ENCODE measurements around the gene TMEM134. TPM values are rescaled to one million over a fixed set of nuclear protein-coding genes. Genes with fewer than 3 reads are reported as not detected.
A peak's percentile ranks its signal among the peaks of the same experiment; 100 is the strongest.

Gene TMEM134
- total RNA-seq, 5 donors from 2014 or later (not counting 1 experiment from before 2014, with no cell fraction given): 59.9 to 113 (median 106) TPM

- H3K27ac Mint-ChIP-seq: peak overlapping the region; percentile 57 to 80
- POLR2A ChIA-PET: no interaction called here
- H3K4me1 Mint-ChIP-seq: peaks cover 27 to 31% (median 29%) of the 10 kb centered on the region in 3 donors
- H3K4me3 Mint-ChIP-seq: peak overlapping the region in 1 of 3 donors; percentile 39
- H3K27me3 Mint-ChIP-seq: no peaks in the 10 kb centered on the region
- H3K36me3 Mint-ChIP-seq: peaks cover 19% of the 10 kb centered on the region
- Histone ChIP-seq H3K4me3 (ENCODE audit: control insufficient read depth in 1 of 2, extremely low read depth in 1 of 2, low read length in 1 of 2) (no peak overlapping the region), H3K36me3 (ENCODE audit: control insufficient read depth in 2 of 2, extremely low read depth in 1 of 2, insufficient read depth in 1 of 2, low read length in 1 of 2) (peaks cover 23 to 66% of the 10 kb centered on the region in 2 donors), H3K4me1 (ENCODE audit: control insufficient read depth in 1 of 2, extremely low read depth in 1 of 2, insufficient read depth in 2 of 2, low read length in 2 of 2) (peaks cover 6 to 40% of the 10 kb centered on the region in 2 experiments), H3K9me3 (no peaks in the 10 kb centered on the region), H3K27ac (ENCODE audit: low read length) (no peak overlapping the region), H3K27me3 (replicated peaks in 1 of 2; ENCODE audit: control insufficient read depth in 2 of 2, extremely low read depth in 1 of 2, insufficient read depth in 2 of 2, low read length in 1 of 2) (no peaks in the 10 kb centered on the region)
- ATAC-seq (replicated peaks in 1 of 4): no peak
- no peaks in the 10 kb centered on the region for H3K9me3 Mint-ChIP-seq
- CTCF ChIA-PET: no interaction called here
- DNase-seq: no peak
- 100% methylated on average over 4 of the region's 9 CpGs for WGBS (ENCODE audit: insufficient coverage)
These were observed 32.0 kb upstream of the TMEM134 start for GRCh38 chr11:67500831-67501715.

DNA sequence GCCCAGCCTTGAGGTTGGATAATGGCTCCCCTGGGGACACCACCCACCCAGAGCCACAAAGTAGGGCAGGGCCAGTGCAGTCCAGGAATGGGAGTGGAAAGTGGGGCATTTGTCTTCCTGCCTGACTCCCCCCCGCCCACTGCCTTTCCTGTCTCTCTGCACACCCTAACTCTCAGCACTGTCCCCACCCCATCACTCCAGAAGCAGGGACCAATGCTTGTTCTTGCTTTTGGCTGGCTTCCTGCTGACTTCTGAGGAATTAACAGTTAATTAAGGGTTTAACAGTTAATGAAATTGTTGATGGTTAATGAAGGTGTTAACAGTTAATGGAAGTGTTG is 31.4 kb upstream of the TMEM134 start:
- peak overlapping the region; percentile 57 to 80 for H3K27ac Mint-ChIP-seq
- peaks cover 4 to 33% of the 10 kb centered on the region in 2 experiments for H3K4me1 ChIP-seq (ENCODE audit: control insufficient read depth in 1 of 2, extremely low read depth in 1 of 2, insufficient read depth in 2 of 2, low read length in 2 of 2)
- no peak overlapping the region for H3K27ac ChIP-seq (ENCODE audit: low read length)
- DNase-seq (no peak), ATAC-seq (replicated peaks in 1 of 4) (no peak)
- H3K27me3 Mint-ChIP-seq: no peaks in the 10 kb centered on the region
- no peak overlapping the region for H3K4me3 ChIP-seq (ENCODE audit: control insufficient read depth in 1 of 2, extremely low read depth in 1 of 2, low read length in 1 of 2)
- peaks cover 29 to 72% of the 10 kb centered on the region in 2 donors for H3K36me3 ChIP-seq (ENCODE audit: control insufficient read depth in 2 of 2, extremely low read depth in 1 of 2, insufficient read depth in 1 of 2, low read length in 1 of 2)
- ChIA-PET POLR2A (no interaction called here), CTCF (no interaction called here)
- H3K4me1 Mint-ChIP-seq: peaks cover 20 to 25% (median 23%) of the 10 kb centered on the region in 3 donors
- H3K4me3 Mint-ChIP-seq: no peak overlapping the region
- H3K9me3 Mint-ChIP-seq: no peaks in the 10 kb centered on the region
- no peaks in the 10 kb centered on the region for H3K9me3 ChIP-seq
- H3K27me3 ChIP-seq (replicated peaks in 1 of 2; ENCODE audit: control insufficient read depth in 2 of 2, extremely low read depth in 1 of 2, insufficient read depth in 2 of 2, low read length in 1 of 2): no peaks in the 10 kb centered on the region
- WGBS (ENCODE audit: insufficient coverage): no CpG with 5 or more reads among the region's 1 CpG
- peaks cover 21% of the 10 kb centered on the region for H3K36me3 Mint-ChIP-seq

DNA sequence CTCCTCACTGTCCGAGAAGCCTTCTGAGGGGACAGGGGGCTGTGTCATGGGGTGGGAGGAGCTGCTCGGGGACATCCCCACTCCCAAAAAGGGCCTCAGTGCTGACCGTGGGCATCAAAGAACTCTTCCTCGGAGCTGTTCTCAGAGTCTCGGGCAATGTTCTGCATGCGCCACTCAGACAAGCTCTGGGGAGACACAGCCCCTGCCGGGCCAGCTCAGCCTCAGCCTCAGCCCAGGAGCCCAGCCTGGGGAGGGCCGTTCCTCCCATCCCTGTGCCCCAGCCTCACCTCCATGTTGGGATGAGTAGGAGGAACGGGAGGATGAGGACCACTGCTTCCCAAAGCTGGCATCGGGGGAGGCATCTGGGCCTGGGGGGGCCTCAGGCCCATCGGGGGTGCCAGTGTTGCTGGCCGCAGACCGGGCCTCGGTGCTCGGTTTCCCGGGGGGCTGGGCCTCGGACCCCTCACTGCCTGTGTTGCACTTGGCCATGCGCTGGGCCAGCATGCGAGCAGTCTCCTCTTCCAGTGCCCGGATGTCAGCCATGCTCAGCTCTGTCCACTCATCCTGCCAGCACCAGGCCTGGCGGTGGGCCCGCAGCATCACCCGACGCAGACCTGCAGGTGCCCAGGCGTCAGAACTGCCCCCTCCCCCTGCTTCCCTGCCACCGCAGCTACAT is 30.9 kb upstream of the TMEM134 start:
- H3K27me3 ChIP-seq (replicated peaks in 1 of 2; ENCODE audit: control insufficient read depth in 2 of 2, extremely low read depth in 1 of 2, insufficient read depth in 2 of 2, low read length in 1 of 2): no peaks in the 10 kb centered on the region
- no peak overlapping the region for H3K4me3 ChIP-seq (ENCODE audit: control insufficient read depth in 1 of 2, extremely low read depth in 1 of 2, low read length in 1 of 2)
- H3K4me3 Mint-ChIP-seq: no peak overlapping the region
- ChIA-PET POLR2A (interaction anchor here in 1 of 2 donors (0.6 kb wide), 1 partner anchor 155 kb away, joined by 3 read pairs; no protein-coding TSS in a partner anchor), CTCF (no interaction called here)
- ATAC-seq (replicated peaks in 1 of 4) (no peak), DNase-seq (no peak)
- H3K27ac Mint-ChIP-seq: no peak overlapping the region
- H3K9me3 Mint-ChIP-seq: no peaks in the 10 kb centered on the region
- 92% methylated on average over 18 of the region's 26 CpGs for WGBS (ENCODE audit: insufficient coverage)
- H3K27ac ChIP-seq (ENCODE audit: low read length): no peak overlapping the region
- peaks cover 21% of the 10 kb centered on the region for H3K36me3 Mint-ChIP-seq
- no peaks in the 10 kb centered on the region for H3K27me3 Mint-ChIP-seq
- peaks cover 2 to 34% of the 10 kb centered on the region in 2 experiments for H3K4me1 ChIP-seq (ENCODE audit: control insufficient read depth in 1 of 2, extremely low read depth in 1 of 2, insufficient read depth in 2 of 2, low read length in 2 of 2)
- peaks cover 32 to 77% of the 10 kb centered on the region in 2 donors for H3K36me3 ChIP-seq (ENCODE audit: control insufficient read depth in 2 of 2, extremely low read depth in 1 of 2, insufficient read depth in 1 of 2, low read length in 1 of 2)
- H3K4me1 Mint-ChIP-seq: peaks cover 19 to 24% (median 21%) of the 10 kb centered on the region in 3 donors
- H3K9me3 ChIP-seq: no peaks in the 10 kb centered on the region

- no peak overlapping the region for H3K4me3 ChIP-seq (ENCODE audit: control insufficient read depth in 1 of 2, extremely low read depth in 1 of 2, low read length in 1 of 2)
- H3K27ac Mint-ChIP-seq: peak overlapping the region in 1 of 2 donors; percentile 39
- POLR2A ChIA-PET: no interaction called here
- 96% methylated on average over 18 of the region's 21 CpGs for WGBS (ENCODE audit: insufficient coverage)
- H3K4me3 Mint-ChIP-seq: no peak overlapping the region
- H3K36me3 Mint-ChIP-seq: peaks cover 21% of the 10 kb centered on the region
- H3K27ac ChIP-seq (ENCODE audit: low read length): no peak overlapping the region
- no peaks in the 10 kb centered on the region for H3K9me3 Mint-ChIP-seq
- CTCF ChIA-PET: no interaction called here
- peaks cover 19% of the 10 kb centered on the region in 3 donors for H3K4me1 Mint-ChIP-seq
- peaks cover 38 to 90% of the 10 kb centered on the region in 2 donors for H3K36me3 ChIP-seq (ENCODE audit: control insufficient read depth in 2 of 2, extremely low read depth in 1 of 2, insufficient read depth in 1 of 2, low read length in 1 of 2)
- H3K27me3 ChIP-seq (replicated peaks in 1 of 2; ENCODE audit: control insufficient read depth in 2 of 2, extremely low read depth in 1 of 2, insufficient read depth in 2 of 2, low read length in 1 of 2): no peaks in the 10 kb centered on the region
- no peak for ATAC-seq (replicated peaks in 1 of 4)
- DNase-seq: no peak
- H3K9me3 ChIP-seq: no peaks in the 10 kb centered on the region
- no peaks in the 10 kb centered on the region for H3K27me3 Mint-ChIP-seq
- peaks cover 2 to 25% of the 10 kb centered on the region in 2 experiments for H3K4me1 ChIP-seq (ENCODE audit: control insufficient read depth in 1 of 2, extremely low read depth in 1 of 2, insufficient read depth in 2 of 2, low read length in 2 of 2)
These were observed 29.5 kb upstream of the TMEM134 start for GRCh38 chr11:67498544-67498972.

DNA sequence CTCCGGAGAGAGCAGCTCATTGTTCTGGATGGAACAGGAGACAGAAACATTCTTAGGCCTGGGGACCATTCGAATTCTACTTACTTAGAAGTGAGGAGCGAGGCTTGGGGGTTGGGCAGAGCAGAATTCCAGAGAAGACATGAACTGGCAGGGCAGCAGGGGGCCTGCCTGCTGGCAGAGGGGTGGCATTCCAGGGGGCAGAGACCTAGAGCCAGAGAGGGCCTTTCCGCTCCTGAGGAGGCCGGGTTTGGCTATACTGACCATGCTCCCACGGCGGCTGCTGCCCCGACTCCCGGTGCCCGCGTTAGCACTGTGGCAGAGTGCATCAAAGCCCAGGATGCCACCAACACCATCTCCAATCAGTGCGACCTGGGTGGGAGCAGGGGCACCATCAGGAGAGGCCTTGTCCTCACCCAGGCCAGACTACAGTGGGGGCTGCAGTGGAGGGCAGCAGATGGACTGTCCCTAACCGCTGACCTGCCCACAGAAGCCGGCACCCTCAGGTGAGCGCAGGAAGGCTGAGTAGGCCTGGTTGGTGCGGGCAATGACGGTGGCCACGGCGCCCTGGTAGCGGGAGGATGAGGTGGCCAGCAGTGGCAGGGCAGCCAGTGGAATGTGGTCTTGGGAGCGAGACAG is 28.7 kb upstream of the TMEM134 start:
- H3K27ac Mint-ChIP-seq: peak overlapping the region in 1 of 2 donors; percentile 27
- no peak overlapping the region for H3K27ac ChIP-seq (ENCODE audit: low read length)
- H3K27me3 Mint-ChIP-seq: no peaks in the 10 kb centered on the region
- peaks cover 18% of the 10 kb centered on the region for H3K36me3 Mint-ChIP-seq
- H3K4me3 ChIP-seq (ENCODE audit: control insufficient read depth in 1 of 2, extremely low read depth in 1 of 2, low read length in 1 of 2): no peak overlapping the region
- H3K4me3 Mint-ChIP-seq: no peak overlapping the region
- DNase-seq (no peak), ATAC-seq (replicated peaks in 1 of 4) (no peak)
- WGBS (ENCODE audit: insufficient coverage): 95% methylated on average over 18 of the region's 21 CpGs
- H3K4me1 Mint-ChIP-seq: peaks cover 11 to 14% (median 13%) of the 10 kb centered on the region in 3 donors
- H3K36me3 ChIP-seq (ENCODE audit: control insufficient read depth in 2 of 2, extremely low read depth in 1 of 2, insufficient read depth in 1 of 2, low read length in 1 of 2): peaks cover 39 to 94% of the 10 kb centered on the region in 2 donors
- no peaks in the 10 kb centered on the region for H3K9me3 Mint-ChIP-seq
- no peaks in the 10 kb centered on the region for H3K27me3 ChIP-seq (replicated peaks in 1 of 2; ENCODE audit: control insufficient read depth in 2 of 2, extremely low read depth in 1 of 2, insufficient read depth in 2 of 2, low read length in 1 of 2)
- H3K9me3 ChIP-seq: no peaks in the 10 kb centered on the region
- ChIA-PET CTCF (no interaction called here), POLR2A (no interaction called here)
- H3K4me1 ChIP-seq (ENCODE audit: control insufficient read depth in 1 of 2, extremely low read depth in 1 of 2, insufficient read depth in 2 of 2, low read length in 2 of 2): peaks cover 2 to 18% of the 10 kb centered on the region in 2 experiments

DNA sequence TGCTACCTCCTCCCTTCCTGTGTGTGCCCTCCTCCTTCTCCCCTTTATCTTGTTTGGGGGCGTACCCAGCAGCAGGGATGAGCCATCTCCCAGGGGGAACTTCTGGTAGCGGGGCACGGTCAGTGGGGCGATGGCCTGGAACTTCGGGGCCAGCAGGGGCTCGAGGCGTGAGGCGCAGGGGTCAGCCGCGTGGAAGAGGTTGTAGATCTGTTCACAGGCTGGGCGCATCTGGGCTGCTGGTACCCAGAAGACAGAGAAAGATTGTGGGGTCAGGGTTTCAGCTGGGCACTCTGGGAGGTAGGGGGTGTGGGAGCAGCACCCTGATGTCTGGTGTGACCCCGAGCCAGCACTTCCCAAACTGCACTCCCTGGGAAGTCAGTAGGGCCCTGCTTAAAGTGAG is 27.1 kb upstream of the TMEM134 start:
- peaks cover 7% of the 10 kb centered on the region in 3 donors for H3K4me1 Mint-ChIP-seq
- 96% methylated on average over 11 of the region's 12 CpGs for WGBS (ENCODE audit: insufficient coverage)
- Histone ChIP-seq H3K9me3 (no peaks in the 10 kb centered on the region), H3K36me3 (ENCODE audit: control insufficient read depth in 2 of 2, extremely low read depth in 1 of 2, insufficient read depth in 1 of 2, low read length in 1 of 2) (peaks cover 38 to 94% of the 10 kb centered on the region in 2 donors), H3K4me1 (ENCODE audit: control insufficient read depth in 1 of 2, extremely low read depth in 1 of 2, insufficient read depth in 2 of 2, low read length in 2 of 2) (peaks cover 2 to 14% of the 10 kb centered on the region in 2 experiments), H3K27ac (ENCODE audit: low read length) (no peak overlapping the region), H3K27me3 (replicated peaks in 1 of 2; ENCODE audit: control insufficient read depth in 2 of 2, extremely low read depth in 1 of 2, insufficient read depth in 2 of 2, low read length in 1 of 2) (no peaks in the 10 kb centered on the region), H3K4me3 (ENCODE audit: control insufficient read depth in 1 of 2, extremely low read depth in 1 of 2, low read length in 1 of 2) (no peak overlapping the region)
- POLR2A ChIA-PET: no interaction called here
- no peak for DNase-seq
- no peak overlapping the region for H3K4me3 Mint-ChIP-seq
- H3K27me3 Mint-ChIP-seq: no peaks in the 10 kb centered on the region
- H3K9me3 Mint-ChIP-seq: no peaks in the 10 kb centered on the region
- H3K27ac Mint-ChIP-seq: no peak overlapping the region
- peaks cover 15% of the 10 kb centered on the region for H3K36me3 Mint-ChIP-seq
- CTCF ChIA-PET: no interaction called here
- ATAC-seq (replicated peaks in 1 of 4): no peak

Data from T-cell (primary cell).